GM23338 (cell line): ENCODE results near the gene AKNAD1. TPM values are rescaled to one million over a fixed set of nuclear protein-coding genes. Genes with fewer than 3 reads are reported as not detected.

ENCODE experiments used
- ATAC-seq: fragments of 200-7000 bp; cut with Tn5 transposase; 3 replicates; pipeline ENCODE4 v1.9.1; 2020
- DNase-seq: peaks from one replicate; pipeline ENCODE4 v3.0.0-alpha.2; 2015; ENCODE audit warnings: low spot score
- H2AFZ ChIP-seq: fragments of 200-600 bp; sonication (generic); 2 replicates; pipeline ENCODE4 v1.8.0; 2016; ENCODE audit warnings: antibody characterized with exemption, mild to moderate bottlenecking, moderate library complexity
- H3F3A ChIP-seq: fragments of 200-600 bp; sonication (generic); replicated peaks from 2 replicates; pipeline ENCODE4 v1.8.0; 2017; ENCODE audit warnings: antibody characterized with exemption, mixed run types, low read depth
- H3K27ac ChIP-seq: fragments of 200-600 bp; sonication (generic); 2 replicates; pipeline ENCODE4 v1.6.1; 2016; ENCODE audit warnings: low read depth
- H3K27me3 ChIP-seq: fragments of 200-600 bp; sonication (generic); 2 replicates; pipeline ENCODE4 v1.8.0; 2016; ENCODE audit warnings: mild to moderate bottlenecking, mixed run types, moderate library complexity; ENCODE audit not compliant: insufficient read depth
- H3K36me3 ChIP-seq: fragments of 200-600 bp; sonication (generic); 2 replicates; pipeline ENCODE4 v1.8.0; 2016; ENCODE audit warnings: mild to moderate bottlenecking; ENCODE audit not compliant: insufficient read depth
- H3K4me1 ChIP-seq: fragments of 200-600 bp; sonication (generic); 2 replicates; pipeline ENCODE4 v1.8.0; 2016; ENCODE audit warnings: mild to moderate bottlenecking, moderate library complexity; ENCODE audit not compliant: insufficient read depth
- H3K4me2 ChIP-seq: fragments of 200-600 bp; sonication (generic); 2 replicates; pipeline ENCODE4 v1.7.1; 2017; ENCODE audit warnings: mixed run types
- H3K4me3 ChIP-seq: fragments of 200-600 bp; sonication (generic); 2 replicates; pipeline ENCODE4 v1.6.1; 2016; ENCODE audit warnings: mixed run types
- H3K79me2 ChIP-seq: fragments of 200-600 bp; sonication (generic); replicated peaks from 2 replicates; pipeline ENCODE4 v1.8.0; 2017; ENCODE audit warnings: mild to moderate bottlenecking; ENCODE audit not compliant: insufficient read depth
- H3K9me2 ChIP-seq: fragments of 200-600 bp; sonication (generic); 2 replicates; pipeline ENCODE4 v1.8.0; 2017; ENCODE audit not compliant: insufficient read depth
- H4K20me1 ChIP-seq: fragments of 200-600 bp; sonication (generic); replicated peaks from 2 replicates; pipeline ENCODE4 v1.8.0; 2017; ENCODE audit warnings: mild to moderate bottlenecking; ENCODE audit not compliant: insufficient read depth
- H3K27ac Mint-ChIP-seq: 2 replicates; pipeline ENCODE4 v1.8.0; 2020; ENCODE audit warnings: inconsistent platforms, mild to moderate bottlenecking, moderate library complexity, mixed read lengths
- H3K27me3 Mint-ChIP-seq: 3 replicates; pipeline ENCODE4 v1.8.0; 2022; ENCODE audit warnings: low read depth, mild to moderate bottlenecking, moderate library complexity, mixed read lengths, inconsistent platforms; ENCODE audit not compliant: insufficient read depth, poor library complexity
- H3K36me3 Mint-ChIP-seq: 3 replicates; pipeline ENCODE4 v1.8.0; 2021; ENCODE audit warnings: low read depth, mild to moderate bottlenecking, inconsistent platforms, moderate library complexity, mixed read lengths
- H3K4me1 Mint-ChIP-seq: 3 replicates; pipeline ENCODE4 v1.8.0; 2020; ENCODE audit warnings: mild to moderate bottlenecking, inconsistent platforms, mixed read lengths
- H3K4me3 Mint-ChIP-seq: 3 replicates; pipeline ENCODE4 v1.8.0; 2021; ENCODE audit warnings: moderate library complexity, mild to moderate bottlenecking, inconsistent platforms, mixed read lengths
- H3K9me3 Mint-ChIP-seq: 3 replicates; pipeline ENCODE4 v1.8.0; 2020; ENCODE audit warnings: moderate library complexity, mild to moderate bottlenecking, inconsistent platforms, mixed read lengths
- CREB1 ChIP-seq: fragments of 250-450 bp; sonication (Bioruptor Pico); IDR thresholded peaks from 2 replicates; pipeline ENCODE4 v1.5.0; 2020; ENCODE audit warnings: low read depth, mild to moderate bottlenecking, moderate library complexity
- EZH2 ChIP-seq: fragments of 200-600 bp; sonication (generic); IDR thresholded peaks from one replicate; pipeline ENCODE4 v1.8.0; 2017; ENCODE audit warnings: antibody characterized with exemption, mild to moderate bottlenecking, low read depth; ENCODE audit not compliant: unreplicated experiment
- EZH2phosphoT487 ChIP-seq: fragments of 200-600 bp; sonication (generic); IDR thresholded peaks from one replicate; pipeline ENCODE4 v1.8.1; 2018; ENCODE audit warnings: antibody characterized with exemption; ENCODE audit not compliant: unreplicated experiment
- JUNB ChIP-seq: IDR thresholded peaks from one replicate; pipeline ENCODE4 v1.6.1; 2016; ENCODE audit warnings: antibody characterized with exemption; ENCODE audit not compliant: unreplicated experiment
- NANOG ChIP-seq: IDR thresholded peaks from 2 replicates; pipeline ENCODE4 v1.6.1; 2016; ENCODE audit warnings: antibody characterized with exemption, borderline replicate concordance
- POLR2AphosphoS5 ChIP-seq: IDR thresholded peaks from 2 replicates; pipeline ENCODE4 v1.6.1; 2016; ENCODE audit warnings: antibody characterized with exemption, low read depth
- STAT1 ChIP-seq: IDR thresholded peaks from one replicate; pipeline ENCODE4 v1.6.1; 2016; ENCODE audit warnings: antibody characterized with exemption; ENCODE audit not compliant: unreplicated experiment
- ZNF114 ChIP-seq: fragments of 250-450 bp; sonication (Bioruptor Pico); IDR thresholded peaks from 2 replicates; pipeline ENCODE4 v1.5.0; 2020; ENCODE audit warnings: mild to moderate bottlenecking, moderate library complexity
- ZNF331 ChIP-seq: fragments of 250-450 bp; sonication (Bioruptor Pico); IDR thresholded peaks from 2 replicates; pipeline ENCODE4 v1.5.0; 2020; ENCODE audit warnings: low read depth, mild to moderate bottlenecking, moderate library complexity
- polyA plus RNA-seq: library from polyadenylated mRNA; unstranded; fragments of >200 nt; fragmentation: Nextera tagmentation; extraction: Ambion mirVana; gene quantifications from 2 replicates; pipeline ENCODE4 v1.2.1, GENCODE V29; 2016
- total RNA-seq: library from RNA; depleted of rRNA; stranded (reverse); fragments of >200 nt; shearing (Covaris generic); gene quantifications from 2 replicates; pipeline ENCODE4 v1.2.3, GENCODE V29; 2014
- TF ChIP-seq, protein P1 (sequence below): IDR thresholded peaks from 2 replicates; pipeline ENCODE4 v1.6.1; 2016; ENCODE audit warnings: antibody characterized with exemption
- TF ChIP-seq, protein P2 (sequence below): fragments of 250-450 bp; sonication (Bioruptor Pico); IDR thresholded peaks from 2 replicates; pipeline ENCODE4 v1.5.0; 2020; ENCODE audit warnings: mild to moderate bottlenecking, moderate library complexity
- TF ChIP-seq, protein P3 (sequence below): IDR thresholded peaks from one replicate; pipeline ENCODE4 v1.6.1; 2018; ENCODE audit warnings: antibody characterized with exemption; ENCODE audit not compliant: unreplicated experiment
- TF ChIP-seq, protein P4 (sequence below), 2 experiments: fragments of 200-600 bp in 1 of 2; sonication (generic) in 1 of 2; conservative IDR thresholded peaks; 2 replicates each; pipeline versions ENCODE4 v1.5.1 to v1.6.1; 2016 to 2017; ENCODE audit warnings: antibody characterized with exemption in 2 of 2, low read depth in 2 of 2, mild to moderate bottlenecking in 2 of 2, moderate library complexity in 1 of 2

The AKNAD1 gene
- total and polyA plus RNA-seq, 2 experiments from 2014 or later, result not detected

DNA sequence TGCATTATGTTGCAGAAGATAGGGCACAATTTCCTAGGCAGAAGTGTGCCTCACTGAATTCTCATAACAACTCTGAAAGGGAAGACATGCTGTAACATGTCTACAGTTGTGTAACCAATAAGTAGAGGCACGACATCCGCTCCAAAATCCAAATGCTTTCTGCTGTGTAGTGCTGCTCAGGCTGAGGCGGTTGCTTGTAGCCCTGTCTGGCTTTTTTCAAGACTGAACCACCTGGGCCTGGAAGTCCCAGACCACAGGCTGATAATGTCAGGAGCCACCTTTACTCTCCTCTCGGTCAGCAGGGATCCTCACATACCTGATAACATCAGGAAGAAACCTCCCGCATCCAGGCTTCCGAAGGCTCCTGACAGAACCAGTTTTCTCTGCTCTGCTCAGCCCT lies 10.9 kb downstream of the AKNAD1 start:
- 0 out of 2 replicates have a peak, but pooled peaks cover 4% of the 10 kb centered on the region for H3K9me2 ChIP-seq
- Mint-ChIP-seq H3K36me3 (no peaks in the 10 kb centered on the region), H3K27ac (no peak overlapping the region), H3K4me1 (peaks cover 6% of the 10 kb centered on the region), H3K4me3 (no peak overlapping the region), H3K9me3 (no peaks in the 10 kb centered on the region; the same call in 2 of the 3 replicates), H3K27me3 (peaks cover 2% of the 10 kb centered on the region)
- TF ChIP-seq ZNF114, result no peak
- no peak for TF ChIP-seq EZH2phosphoT487
- no peak for TF ChIP-seq POLR2AphosphoS5
- TF ChIP-seq, protein P1, sequence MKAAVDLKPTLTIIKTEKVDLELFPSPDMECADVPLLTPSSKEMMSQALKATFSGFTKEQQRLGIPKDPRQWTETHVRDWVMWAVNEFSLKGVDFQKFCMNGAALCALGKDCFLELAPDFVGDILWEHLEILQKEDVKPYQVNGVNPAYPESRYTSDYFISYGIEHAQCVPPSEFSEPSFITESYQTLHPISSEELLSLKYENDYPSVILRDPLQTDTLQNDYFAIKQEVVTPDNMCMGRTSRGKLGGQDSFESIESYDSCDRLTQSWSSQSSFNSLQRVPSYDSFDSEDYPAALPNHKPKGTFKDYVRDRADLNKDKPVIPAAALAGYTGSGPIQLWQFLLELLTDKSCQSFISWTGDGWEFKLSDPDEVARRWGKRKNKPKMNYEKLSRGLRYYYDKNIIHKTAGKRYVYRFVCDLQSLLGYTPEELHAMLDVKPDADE, result no peak
- TF ChIP-seq NANOG, result no peak
- TF ChIP-seq CREB1, result no peak
- TF ChIP-seq, protein P2, sequence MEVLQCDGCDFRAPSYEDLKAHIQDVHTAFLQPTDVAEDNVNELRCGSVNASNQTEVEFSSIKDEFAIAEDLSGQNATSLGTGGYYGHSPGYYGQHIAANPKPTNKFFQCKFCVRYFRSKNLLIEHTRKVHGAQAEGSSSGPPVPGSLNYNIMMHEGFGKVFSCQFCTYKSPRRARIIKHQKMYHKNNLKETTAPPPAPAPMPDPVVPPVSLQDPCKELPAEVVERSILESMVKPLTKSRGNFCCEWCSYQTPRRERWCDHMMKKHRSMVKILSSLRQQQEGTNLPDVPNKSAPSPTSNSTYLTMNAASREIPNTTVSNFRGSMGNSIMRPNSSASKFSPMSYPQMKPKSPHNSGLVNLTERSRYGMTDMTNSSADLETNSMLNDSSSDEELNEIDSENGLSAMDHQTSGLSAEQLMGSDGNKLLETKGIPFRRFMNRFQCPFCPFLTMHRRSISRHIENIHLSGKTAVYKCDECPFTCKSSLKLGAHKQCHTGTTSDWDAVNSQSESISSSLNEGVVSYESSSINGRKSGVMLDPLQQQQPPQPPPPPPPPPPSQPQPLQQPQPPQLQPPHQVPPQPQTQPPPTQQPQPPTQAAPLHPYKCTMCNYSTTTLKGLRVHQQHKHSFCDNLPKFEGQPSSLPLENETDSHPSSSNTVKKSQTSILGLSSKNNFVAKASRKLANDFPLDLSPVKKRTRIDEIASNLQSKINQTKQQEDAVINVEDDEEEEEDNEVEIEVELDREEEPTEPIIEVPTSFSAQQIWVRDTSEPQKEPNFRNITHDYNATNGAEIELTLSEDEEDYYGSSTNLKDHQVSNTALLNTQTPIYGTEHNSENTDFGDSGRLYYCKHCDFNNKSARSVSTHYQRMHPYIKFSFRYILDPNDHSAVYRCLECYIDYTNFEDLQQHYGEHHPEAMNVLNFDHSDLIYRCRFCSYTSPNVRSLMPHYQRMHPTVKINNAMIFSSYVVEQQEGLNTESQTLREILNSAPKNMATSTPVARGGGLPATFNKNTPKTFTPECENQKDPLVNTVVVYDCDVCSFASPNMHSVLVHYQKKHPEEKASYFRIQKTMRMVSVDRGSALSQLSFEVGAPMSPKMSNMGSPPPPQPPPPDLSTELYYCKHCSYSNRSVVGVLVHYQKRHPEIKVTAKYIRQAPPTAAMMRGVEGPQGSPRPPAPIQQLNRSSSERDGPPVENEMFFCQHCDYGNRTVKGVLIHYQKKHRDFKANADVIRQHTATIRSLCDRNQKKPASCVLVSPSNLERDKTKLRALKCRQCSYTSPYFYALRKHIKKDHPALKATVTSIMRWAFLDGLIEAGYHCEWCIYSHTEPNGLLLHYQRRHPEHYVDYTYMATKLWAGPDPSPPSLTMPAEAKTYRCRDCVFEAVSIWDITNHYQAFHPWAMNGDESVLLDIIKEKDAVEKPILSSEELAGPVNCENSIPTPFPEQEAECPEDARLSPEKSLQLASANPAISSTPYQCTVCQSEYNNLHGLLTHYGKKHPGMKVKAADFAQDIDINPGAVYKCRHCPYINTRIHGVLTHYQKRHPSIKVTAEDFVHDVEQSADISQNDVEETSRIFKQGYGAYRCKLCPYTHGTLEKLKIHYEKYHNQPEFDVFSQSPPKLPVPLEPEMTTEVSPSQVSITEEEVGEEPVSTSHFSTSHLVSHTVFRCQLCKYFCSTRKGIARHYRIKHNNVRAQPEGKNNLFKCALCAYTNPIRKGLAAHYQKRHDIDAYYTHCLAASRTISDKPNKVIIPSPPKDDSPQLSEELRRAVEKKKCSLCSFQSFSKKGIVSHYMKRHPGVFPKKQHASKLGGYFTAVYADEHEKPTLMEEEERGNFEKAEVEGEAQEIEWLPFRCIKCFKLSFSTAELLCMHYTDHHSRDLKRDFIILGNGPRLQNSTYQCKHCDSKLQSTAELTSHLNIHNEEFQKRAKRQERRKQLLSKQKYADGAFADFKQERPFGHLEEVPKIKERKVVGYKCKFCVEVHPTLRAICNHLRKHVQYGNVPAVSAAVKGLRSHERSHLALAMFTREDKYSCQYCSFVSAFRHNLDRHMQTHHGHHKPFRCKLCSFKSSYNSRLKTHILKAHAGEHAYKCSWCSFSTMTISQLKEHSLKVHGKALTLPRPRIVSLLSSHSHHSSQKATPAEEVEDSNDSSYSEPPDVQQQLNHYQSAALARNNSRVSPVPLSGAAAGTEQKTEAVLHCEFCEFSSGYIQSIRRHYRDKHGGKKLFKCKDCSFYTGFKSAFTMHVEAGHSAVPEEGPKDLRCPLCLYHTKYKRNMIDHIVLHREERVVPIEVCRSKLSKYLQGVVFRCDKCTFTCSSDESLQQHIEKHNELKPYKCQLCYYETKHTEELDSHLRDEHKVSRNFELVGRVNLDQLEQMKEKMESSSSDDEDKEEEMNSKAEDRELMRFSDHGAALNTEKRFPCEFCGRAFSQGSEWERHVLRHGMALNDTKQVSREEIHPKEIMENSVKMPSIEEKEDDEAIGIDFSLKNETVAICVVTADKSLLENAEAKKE, result no peak
- TF ChIP-seq EZH2, result no peak
- no peak for TF ChIP-seq STAT1
- no peak for TF ChIP-seq JUNB
- TF ChIP-seq, protein P3, sequence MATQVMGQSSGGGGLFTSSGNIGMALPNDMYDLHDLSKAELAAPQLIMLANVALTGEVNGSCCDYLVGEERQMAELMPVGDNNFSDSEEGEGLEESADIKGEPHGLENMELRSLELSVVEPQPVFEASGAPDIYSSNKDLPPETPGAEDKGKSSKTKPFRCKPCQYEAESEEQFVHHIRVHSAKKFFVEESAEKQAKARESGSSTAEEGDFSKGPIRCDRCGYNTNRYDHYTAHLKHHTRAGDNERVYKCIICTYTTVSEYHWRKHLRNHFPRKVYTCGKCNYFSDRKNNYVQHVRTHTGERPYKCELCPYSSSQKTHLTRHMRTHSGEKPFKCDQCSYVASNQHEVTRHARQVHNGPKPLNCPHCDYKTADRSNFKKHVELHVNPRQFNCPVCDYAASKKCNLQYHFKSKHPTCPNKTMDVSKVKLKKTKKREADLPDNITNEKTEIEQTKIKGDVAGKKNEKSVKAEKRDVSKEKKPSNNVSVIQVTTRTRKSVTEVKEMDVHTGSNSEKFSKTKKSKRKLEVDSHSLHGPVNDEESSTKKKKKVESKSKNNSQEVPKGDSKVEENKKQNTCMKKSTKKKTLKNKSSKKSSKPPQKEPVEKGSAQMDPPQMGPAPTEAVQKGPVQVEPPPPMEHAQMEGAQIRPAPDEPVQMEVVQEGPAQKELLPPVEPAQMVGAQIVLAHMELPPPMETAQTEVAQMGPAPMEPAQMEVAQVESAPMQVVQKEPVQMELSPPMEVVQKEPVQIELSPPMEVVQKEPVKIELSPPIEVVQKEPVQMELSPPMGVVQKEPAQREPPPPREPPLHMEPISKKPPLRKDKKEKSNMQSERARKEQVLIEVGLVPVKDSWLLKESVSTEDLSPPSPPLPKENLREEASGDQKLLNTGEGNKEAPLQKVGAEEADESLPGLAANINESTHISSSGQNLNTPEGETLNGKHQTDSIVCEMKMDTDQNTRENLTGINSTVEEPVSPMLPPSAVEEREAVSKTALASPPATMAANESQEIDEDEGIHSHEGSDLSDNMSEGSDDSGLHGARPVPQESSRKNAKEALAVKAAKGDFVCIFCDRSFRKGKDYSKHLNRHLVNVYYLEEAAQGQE, result no peak
- TF ChIP-seq, protein P4, sequence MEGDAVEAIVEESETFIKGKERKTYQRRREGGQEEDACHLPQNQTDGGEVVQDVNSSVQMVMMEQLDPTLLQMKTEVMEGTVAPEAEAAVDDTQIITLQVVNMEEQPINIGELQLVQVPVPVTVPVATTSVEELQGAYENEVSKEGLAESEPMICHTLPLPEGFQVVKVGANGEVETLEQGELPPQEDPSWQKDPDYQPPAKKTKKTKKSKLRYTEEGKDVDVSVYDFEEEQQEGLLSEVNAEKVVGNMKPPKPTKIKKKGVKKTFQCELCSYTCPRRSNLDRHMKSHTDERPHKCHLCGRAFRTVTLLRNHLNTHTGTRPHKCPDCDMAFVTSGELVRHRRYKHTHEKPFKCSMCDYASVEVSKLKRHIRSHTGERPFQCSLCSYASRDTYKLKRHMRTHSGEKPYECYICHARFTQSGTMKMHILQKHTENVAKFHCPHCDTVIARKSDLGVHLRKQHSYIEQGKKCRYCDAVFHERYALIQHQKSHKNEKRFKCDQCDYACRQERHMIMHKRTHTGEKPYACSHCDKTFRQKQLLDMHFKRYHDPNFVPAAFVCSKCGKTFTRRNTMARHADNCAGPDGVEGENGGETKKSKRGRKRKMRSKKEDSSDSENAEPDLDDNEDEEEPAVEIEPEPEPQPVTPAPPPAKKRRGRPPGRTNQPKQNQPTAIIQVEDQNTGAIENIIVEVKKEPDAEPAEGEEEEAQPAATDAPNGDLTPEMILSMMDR (conservative IDR thresholded peaks at IDR 0.05; ENCODE audit: low read depth in 2 of 2), result no peak
- no peak for TF ChIP-seq ZNF331 (CRISPR knock-in tag)
- H3F3A ChIP-seq, result no peaks in the 10 kb centered on the region
- H3K4me1 ChIP-seq, result no peaks in the 10 kb centered on the region
- H3K4me2 ChIP-seq, result no peak overlapping the region
- H3K79me2 ChIP-seq, result no peaks in the 10 kb centered on the region
- ATAC-seq (no peak), DNase-seq (no peak)
- H3K27me3 ChIP-seq, result no peaks in the 10 kb centered on the region
- H3K36me3 ChIP-seq, result no peaks in the 10 kb centered on the region
- H4K20me1 ChIP-seq, result no peaks in the 10 kb centered on the region
- H3K4me3 ChIP-seq, result no peak overlapping the region
- H3K27ac ChIP-seq, result no peak overlapping the region
- peak overlapping the region; percentile 90 for H2AFZ ChIP-seq
